ENCODE data around the gene RASSF8. TPM values are rescaled to one million over a fixed set of nuclear protein-coding genes. Genes with fewer than 3 reads are reported as not detected.

The RASSF8 gene
- polyA plus RNA-seq, 3 donors, result 0.08 to 0.39 TPM; not detected in 1

DNA sequence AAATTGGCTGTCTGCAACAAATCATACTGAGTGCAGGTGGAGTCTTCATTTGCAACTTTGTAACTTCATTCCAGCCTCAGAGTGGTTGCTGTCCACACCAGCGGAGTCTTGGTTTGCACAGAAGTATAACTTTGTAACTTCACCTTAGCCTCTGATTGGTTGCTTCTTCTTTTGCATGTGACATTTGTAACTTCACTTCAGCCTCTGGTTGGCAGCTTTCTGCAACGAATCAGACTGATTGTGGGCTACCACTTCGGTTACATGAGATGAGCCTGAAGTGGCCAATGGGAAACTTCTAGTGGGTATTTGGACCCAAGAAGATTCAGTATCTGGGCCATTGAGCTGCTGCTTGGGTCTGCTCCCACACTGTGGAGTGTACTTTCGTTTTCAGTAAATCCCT lies 17.8 kb downstream of the RASSF8 start:
- 90% methylated on average over 3 of the region's 4 CpGs for WGBS (ENCODE audit: insufficient coverage)
- DNase-seq, result no peak
- Mint-ChIP-seq H3K36me3 (no peaks in the 10 kb centered on the region), H3K9me3 (no peaks in the 10 kb centered on the region), H3K27me3 (ENCODE audit: low read depth in 3 of 3) (peaks cover 0 to 4% (median 3%) of the 10 kb centered on the region in 3 donors), H3K4me1 (peaks cover 9% of the 10 kb centered on the region), H3K27ac (no peak overlapping the region), H3K4me3 (no peak overlapping the region)
- no peak overlapping the region for H3K27ac ChIP-seq (ENCODE audit: low read depth in 1 of 2, low read length in 2 of 2)
- H3K79me2 ChIP-seq (ENCODE audit: insufficient read depth, low read length), result no peaks in the 10 kb centered on the region
- H3K4me1 ChIP-seq (ENCODE audit: control insufficient read depth in 1 of 2, insufficient read depth in 2 of 2, low read length in 2 of 2), result no peaks in the 10 kb centered on the region
- TF ChIP-seq, protein P1, sequence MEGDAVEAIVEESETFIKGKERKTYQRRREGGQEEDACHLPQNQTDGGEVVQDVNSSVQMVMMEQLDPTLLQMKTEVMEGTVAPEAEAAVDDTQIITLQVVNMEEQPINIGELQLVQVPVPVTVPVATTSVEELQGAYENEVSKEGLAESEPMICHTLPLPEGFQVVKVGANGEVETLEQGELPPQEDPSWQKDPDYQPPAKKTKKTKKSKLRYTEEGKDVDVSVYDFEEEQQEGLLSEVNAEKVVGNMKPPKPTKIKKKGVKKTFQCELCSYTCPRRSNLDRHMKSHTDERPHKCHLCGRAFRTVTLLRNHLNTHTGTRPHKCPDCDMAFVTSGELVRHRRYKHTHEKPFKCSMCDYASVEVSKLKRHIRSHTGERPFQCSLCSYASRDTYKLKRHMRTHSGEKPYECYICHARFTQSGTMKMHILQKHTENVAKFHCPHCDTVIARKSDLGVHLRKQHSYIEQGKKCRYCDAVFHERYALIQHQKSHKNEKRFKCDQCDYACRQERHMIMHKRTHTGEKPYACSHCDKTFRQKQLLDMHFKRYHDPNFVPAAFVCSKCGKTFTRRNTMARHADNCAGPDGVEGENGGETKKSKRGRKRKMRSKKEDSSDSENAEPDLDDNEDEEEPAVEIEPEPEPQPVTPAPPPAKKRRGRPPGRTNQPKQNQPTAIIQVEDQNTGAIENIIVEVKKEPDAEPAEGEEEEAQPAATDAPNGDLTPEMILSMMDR (IDR thresholded peaks at IDR 0.05), result no peak
- no peaks in the 10 kb centered on the region for H3K36me3 ChIP-seq (replicated peaks in 1 of 2; ENCODE audit: control insufficient read depth in 1 of 2, insufficient read depth in 2 of 2, low read length in 2 of 2)
- no peak overlapping the region for H3K4me2 ChIP-seq (replicated peaks; ENCODE audit: extremely low read depth, low read length, poor library complexity, severe bottlenecking)
- no peaks in the 10 kb centered on the region for H3K27me3 ChIP-seq (ENCODE audit: control insufficient read depth in 2 of 2, insufficient read depth in 2 of 2, low read length in 2 of 2)
- intact Hi-C loops (cut with micrococcal nuclease), result no loop called here
- no peaks in the 10 kb centered on the region for H3K9me3 ChIP-seq (replicated peaks in 1 of 2; ENCODE audit: control insufficient read depth in 1 of 2, insufficient read depth in 1 of 2, low read length in 2 of 2)
- no peak overlapping the region for H3K4me3 ChIP-seq (replicated peaks in 1 of 3; ENCODE audit: low read depth in 2 of 3, low read length in 3 of 3)
- no peaks in the 10 kb centered on the region for H4K20me1 ChIP-seq (ENCODE audit: insufficient read depth, low read length)
- no peak overlapping the region for H3K9ac ChIP-seq (ENCODE audit: insufficient read depth, low read length, poor library complexity, severe bottlenecking)
- H2AFZ ChIP-seq (ENCODE audit: insufficient read depth, low read depth, low read length, poor library complexity, severe bottlenecking), result no peak overlapping the region

DNA sequence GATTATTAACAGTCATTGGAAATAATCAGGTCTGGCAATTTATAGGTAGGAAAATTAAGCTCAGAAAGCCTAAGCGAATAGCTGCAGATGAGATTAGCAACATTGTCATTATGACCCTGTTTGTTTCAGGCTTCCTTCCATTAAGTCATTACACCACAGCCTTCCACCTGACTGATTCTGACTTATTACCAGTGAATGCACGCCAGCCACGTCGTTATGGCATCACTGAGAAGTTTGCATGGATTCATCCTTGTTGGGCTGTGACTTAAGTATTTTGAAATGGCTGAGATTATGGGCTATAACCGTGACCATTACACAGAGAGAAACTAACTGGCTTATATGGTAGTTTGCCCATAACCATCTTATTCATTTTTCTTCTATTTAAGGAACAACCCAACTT lies 18.6 kb downstream of the RASSF8 start:
- Mint-ChIP-seq H3K36me3 (no peaks in the 10 kb centered on the region), H3K4me1 (peaks cover 9% of the 10 kb centered on the region), H3K27ac (no peak overlapping the region), H3K27me3 (ENCODE audit: low read depth in 3 of 3) (peaks cover 0 to 4% (median 3%) of the 10 kb centered on the region in 3 donors), H3K9me3 (no peaks in the 10 kb centered on the region), H3K4me3 (no peak overlapping the region)
- H3K27ac ChIP-seq (ENCODE audit: low read depth in 1 of 2, low read length in 2 of 2), result no peak overlapping the region
- no peak overlapping the region for H3K4me2 ChIP-seq (replicated peaks; ENCODE audit: extremely low read depth, low read length, poor library complexity, severe bottlenecking)
- no peaks in the 10 kb centered on the region for H3K4me1 ChIP-seq (ENCODE audit: control insufficient read depth in 1 of 2, insufficient read depth in 2 of 2, low read length in 2 of 2)
- H3K9ac ChIP-seq (ENCODE audit: insufficient read depth, low read length, poor library complexity, severe bottlenecking), result no peak overlapping the region
- no peak overlapping the region for H3K4me3 ChIP-seq (replicated peaks in 1 of 3; ENCODE audit: low read depth in 2 of 3, low read length in 3 of 3)
- H3K36me3 ChIP-seq (replicated peaks in 1 of 2; ENCODE audit: control insufficient read depth in 1 of 2, insufficient read depth in 2 of 2, low read length in 2 of 2), result no peaks in the 10 kb centered on the region
- intact Hi-C loops (cut with micrococcal nuclease), result no loop called here
- H4K20me1 ChIP-seq (ENCODE audit: insufficient read depth, low read length), result no peaks in the 10 kb centered on the region
- DNase-seq, result no peak
- H2AFZ ChIP-seq (ENCODE audit: insufficient read depth, low read depth, low read length, poor library complexity, severe bottlenecking), result no peak overlapping the region
- 100% methylated on average over 1 of the region's 5 CpGs for WGBS (ENCODE audit: insufficient coverage)
- H3K79me2 ChIP-seq (ENCODE audit: insufficient read depth, low read length), result no peaks in the 10 kb centered on the region
- H3K9me3 ChIP-seq (replicated peaks in 1 of 2; ENCODE audit: control insufficient read depth in 1 of 2, insufficient read depth in 1 of 2, low read length in 2 of 2), result no peaks in the 10 kb centered on the region
- no peaks in the 10 kb centered on the region for H3K27me3 ChIP-seq (ENCODE audit: control insufficient read depth in 2 of 2, insufficient read depth in 2 of 2, low read length in 2 of 2)
- TF ChIP-seq, protein P1 (IDR thresholded peaks at IDR 0.05), result no peak
